Left renal pelvis (tissue), 4 donors: ENCODE measurements around the gene DMWD. TPM values are rescaled to one million over a fixed set of nuclear protein-coding genes. Genes with fewer than 3 reads are reported as not detected.
"Not testable (repeated sequence)": the region's sequence is repeated elsewhere in the genome, so short reads cannot be mapped to it uniquely, and the experiment has no call there.

ENCODE experiments used
- DNase-seq, 4 donors: peaks; one replicate each; pipeline ENCODE4 v3.0.0-alpha.2; 2013; ENCODE audit warnings: low read depth in 4 of 4, low spot score in 3 of 4
- polyA plus RNA-seq, 4 donors: library from polyadenylated mRNA; unstranded; fragments of 120-200 nt; gene quantifications; one replicate each; pipeline ENCODE4 v1.2.1, GENCODE V29; 2013; ENCODE audit not compliant: insufficient read length in 4 of 4

DMWD gene
- polyA plus RNA-seq, 4 donors, result 25.4 to 47.1 (median 33.7) TPM

DNA sequence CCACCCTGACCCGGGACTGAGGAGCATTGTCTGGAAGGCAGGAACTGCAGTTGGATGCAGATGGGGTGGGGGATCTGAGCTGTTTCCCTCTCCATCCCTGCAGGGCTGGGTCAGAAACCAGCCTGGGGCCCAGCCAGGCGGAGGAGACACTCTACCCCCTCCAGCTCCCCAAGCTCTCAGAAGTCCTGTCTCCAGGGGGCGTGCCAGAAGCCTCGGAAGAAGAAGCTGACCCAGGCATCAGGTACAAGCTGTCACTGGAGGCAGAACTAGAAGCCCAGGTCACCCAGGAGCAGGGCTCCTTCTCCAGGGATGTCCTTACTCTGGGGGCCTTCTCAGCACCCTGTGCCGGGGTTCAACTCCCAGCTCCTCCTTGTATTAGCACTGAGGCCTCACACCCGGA is 39.1 kb downstream of the DMWD start:
- no peak for DNase-seq

DNA sequence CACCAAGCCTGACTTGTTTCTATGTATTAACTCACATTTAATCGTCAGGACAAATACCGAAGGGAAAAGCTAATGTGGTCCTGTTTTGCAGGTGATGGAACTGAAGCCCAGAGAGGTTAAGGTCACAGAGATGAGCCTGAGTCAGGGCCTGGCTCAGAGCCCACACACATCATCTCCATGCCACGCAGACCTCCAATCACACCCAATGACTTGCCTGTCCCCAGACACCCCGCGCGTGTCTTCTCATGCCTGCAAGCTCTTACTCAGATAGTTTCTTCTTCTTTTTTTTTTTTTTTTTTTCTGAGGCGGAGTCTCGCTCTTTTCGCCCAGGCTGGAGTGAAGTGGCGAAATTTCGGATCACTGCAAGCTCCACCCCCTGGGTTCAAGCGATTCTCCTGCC is 40.0 kb downstream of the DMWD start:
- no peak for DNase-seq

- not testable (repeated sequence) for DNase-seq
Measured at GRCh38 chr19:45751483-45751882, 41.2 kb downstream of the DMWD start.

- no peak for DNase-seq
Measured at GRCh38 chr19:45747513-45747912, 45.1 kb downstream of the DMWD start.

DNA sequence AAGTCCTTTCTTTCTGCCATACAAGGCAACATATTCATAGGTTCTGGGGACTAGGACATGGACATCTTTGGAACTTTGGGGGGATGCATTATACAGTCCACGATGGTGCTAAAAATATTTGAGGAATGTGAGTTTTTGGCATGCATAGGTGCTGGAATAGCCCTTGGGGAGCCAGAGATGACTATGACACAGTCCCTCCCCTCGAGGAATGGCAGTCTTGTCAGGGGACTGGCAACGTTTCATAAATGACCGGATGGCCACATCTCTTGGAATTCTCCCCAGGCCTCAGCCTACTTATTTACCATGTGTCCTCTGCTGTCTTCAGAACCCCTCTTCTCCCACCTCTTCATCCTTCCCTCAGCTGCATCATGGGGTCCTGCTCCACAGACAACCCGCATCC is 45.8 kb downstream of the DMWD start:
- DNase-seq, result no peak

- DNase-seq, result no peak
Measured at GRCh38 chr19:45745606-45746005, 47.0 kb downstream of the DMWD start.

DNA sequence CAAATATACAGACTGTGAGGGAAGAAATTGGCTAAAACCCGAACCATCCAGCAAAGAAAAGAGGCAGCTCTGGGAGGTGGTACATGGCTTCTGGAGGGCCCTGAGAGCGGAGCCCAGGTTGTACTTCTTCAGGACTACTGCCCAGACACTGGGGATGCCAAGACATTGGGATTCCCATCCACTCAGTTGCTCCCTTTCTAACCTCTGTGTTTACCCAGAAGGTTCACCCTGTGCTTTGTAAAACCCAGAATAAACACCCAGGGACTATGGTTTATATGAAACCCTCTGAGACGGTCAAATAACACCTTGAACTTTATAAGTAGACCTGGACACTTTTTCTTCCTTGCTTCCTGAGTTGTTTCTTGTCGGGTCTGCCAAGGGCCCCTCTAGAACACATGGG is 49.7 kb downstream of the DMWD start:
- DNase-seq, result no peak

GRCh38 chr19:45739498-45740439 is 52.9 kb downstream of the DMWD start:
- DNase-seq, result no peak

DNA sequence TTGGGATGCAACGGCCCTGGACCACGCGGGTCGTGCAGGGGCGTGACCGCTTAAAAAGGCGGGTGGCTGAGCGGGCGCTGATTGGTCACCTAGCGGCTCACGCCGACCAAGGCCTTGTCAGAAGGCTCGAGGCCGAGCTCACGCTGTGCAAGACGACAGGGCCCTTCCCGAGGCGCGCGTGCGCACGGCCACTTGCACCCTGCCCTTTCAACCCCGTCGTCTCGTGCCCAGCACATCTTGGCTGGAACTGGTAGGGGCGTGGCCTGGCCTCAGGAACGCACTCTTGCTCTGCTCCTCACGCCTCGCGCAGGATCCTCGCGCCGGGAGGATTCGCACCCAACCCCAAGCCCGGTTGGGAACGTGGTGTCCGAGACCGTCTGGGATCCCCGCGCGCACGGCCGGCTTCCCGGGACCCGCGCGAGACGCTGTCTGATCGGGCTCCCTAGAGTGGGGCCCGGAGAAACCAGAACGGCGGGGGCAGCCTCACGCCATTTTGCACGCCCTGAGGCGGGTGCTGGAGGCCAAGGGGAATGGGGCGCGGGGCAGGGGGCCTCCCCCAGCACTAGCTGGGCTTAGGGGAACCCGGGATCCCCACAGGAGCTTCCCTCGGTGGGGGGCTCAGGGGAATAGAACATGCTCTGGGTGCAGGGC is 59.4 kb downstream of the DMWD start, which contains the start of gene MEIOSIN:
MEIOSIN (plus strand) TSS at position 280 of the 651 bp plus-strand sequence. CDS start 1,938 bp downstream, outside the sequence.
- no peak for DNase-seq

Other genes with a start within 250 kb of the DMWD start
- gene OPA3, start 208.0 kb downstream of the DMWD start, polyA plus RNA-seq, result 10 to 100 TPM in 2 of 4 donors, 1 to 10 TPM in 2; 6.4 to 10.9 (median 10.1) TPM
- gene GPR4, start 190.6 kb downstream of the DMWD start, polyA plus RNA-seq, result 1 to 10 TPM; 2.9 to 5.1 (median 4.3) TPM
- gene EML2, start 153.4 kb downstream of the DMWD start, polyA plus RNA-seq, result 10 to 100 TPM; 13.8 to 29.3 (median 19.0) TPM
- gene GIPR, start 124.6 kb downstream of the DMWD start, polyA plus RNA-seq, result 1 to 10 TPM in 1 of 4 donors, under 1 TPM in 3; 0.33 to 1.2 (median 0.56) TPM
- 100 to 1,000 TPM; 276 to 346 (median 299) TPM for gene SNRPD2, start 100.9 kb downstream of the DMWD start, polyA plus RNA-seq
- 10 to 100 TPM in 1 of 4 donors, 1 to 10 TPM in 3; 4.6 to 12.1 (median 8.0) TPM for gene QPCTL, start 100.2 kb downstream of the DMWD start, polyA plus RNA-seq
- gene FBXO46, start 61.9 kb downstream of the DMWD start, polyA plus RNA-seq, result 10 to 100 TPM; 12.4 to 23.2 (median 13.2) TPM
- not detected for gene MEIOSIN, start 59.4 kb downstream of the DMWD start, polyA plus RNA-seq
- 10 to 100 TPM; 15.9 to 32.4 (median 25.9) TPM for gene SIX5, start 23.6 kb downstream of the DMWD start, polyA plus RNA-seq
- 10 to 100 TPM; 32.8 to 69.8 (median 48.1) TPM for gene DMPK, start 10.4 kb downstream of the DMWD start, polyA plus RNA-seq
- not detected for gene RSPH6A, start 22.5 kb upstream of the DMWD start, polyA plus RNA-seq
- 10 to 100 TPM; 43.0 to 81.4 (median 55.5) TPM for gene SYMPK, start 70.3 kb upstream of the DMWD start, polyA plus RNA-seq
- under 1 TPM; 0.11 to 0.76 (median 0.31) TPM for gene FOXA3, start 71.5 kb upstream of the DMWD start, polyA plus RNA-seq
- 10 to 100 TPM; 16.4 to 28.2 (median 18.8) TPM for gene IRF2BP1, start 93.3 kb upstream of the DMWD start, polyA plus RNA-seq
- gene MYPOP, start 109.8 kb upstream of the DMWD start, polyA plus RNA-seq, result 1 to 10 TPM; 3.5 to 7.6 (median 4.3) TPM
- gene NANOS2, start 121.9 kb upstream of the DMWD start, polyA plus RNA-seq, result not detected
- 1 to 10 TPM; 2.8 to 4.8 (median 3.8) TPM for gene NOVA2, start 181.0 kb upstream of the DMWD start, polyA plus RNA-seq
- 10 to 100 TPM in 3 of 4 donors, 1 to 10 TPM in 1; 9.5 to 16.0 (median 11.4) TPM for gene CCDC61, start 202.6 kb upstream of the DMWD start, polyA plus RNA-seq
- 1 to 10 TPM in 1 of 4 donors, under 1 TPM in 1, not detected in 2; 0.44 to 1.3 TPM for gene PGLYRP1, start 230.2 kb upstream of the DMWD start, polyA plus RNA-seq
- 1 to 10 TPM in 1 of 4 donors, under 1 TPM in 3; 0.16 to 1.1 (median 0.48) TPM for gene IGFL4, start 248.2 kb upstream of the DMWD start, polyA plus RNA-seq